Islet of Langerhans (tissue), 1 donor: ENCODE measurements around the gene RPL37A.
A peak's percentile ranks its signal among the peaks of the same experiment; 100 is the strongest.

Experiments used
- FAIRE-seq: peaks from one replicate; lab custom pipeline; 2011; peaks lifted over from hg19 to GRCh38; lab: Jason Lieb, UNC

The RPL37A gene

GRCh38 chr2:216498379-216499352 lies at the start of gene RPL37A:
Gene RPL37A (plus strand): TSS chr2:216498844. CDS start chr2:216498875, 31 bp downstream.
- FAIRE-seq = peak; percentile 47

- FAIRE-seq = no peak
Observed at GRCh38 chr2:216450346-216450745, 48.3 kb upstream of the RPL37A start.

GRCh38 chr2:216450784-216451183 lies 47.9 kb upstream of the RPL37A start:
- no peak for FAIRE-seq

GRCh38 chr2:216453955-216454614 lies 44.6 kb upstream of the RPL37A start:
- FAIRE-seq = no peak

GRCh38 chr2:216463148-216463547 lies 35.5 kb upstream of the RPL37A start:
- no peak for FAIRE-seq

GRCh38 chr2:216464104-216464720 lies 34.4 kb upstream of the RPL37A start:
- no peak for FAIRE-seq

- no peak for FAIRE-seq
Observed at GRCh38 chr2:216465579-216466195, 33.0 kb upstream of the RPL37A start.

GRCh38 chr2:216467845-216468244 lies 30.8 kb upstream of the RPL37A start:
- no peak for FAIRE-seq

GRCh38 chr2:216469661-216470060 lies 29.0 kb upstream of the RPL37A start:
- no peak for FAIRE-seq

- FAIRE-seq = no peak
Observed at GRCh38 chr2:216473187-216473586, 25.5 kb upstream of the RPL37A start.

GRCh38 chr2:216474925-216475670 lies 23.5 kb upstream of the RPL37A start:
- no peak for FAIRE-seq

- FAIRE-seq = no peak
Observed at GRCh38 chr2:216475767-216476166, 22.9 kb upstream of the RPL37A start.

GRCh38 chr2:216477283-216478035 lies 21.2 kb upstream of the RPL37A start:
- no peak for FAIRE-seq

- no peak for FAIRE-seq
Observed at GRCh38 chr2:216478151-216478550, 20.5 kb upstream of the RPL37A start.

GRCh38 chr2:216478791-216479190 lies 19.9 kb upstream of the RPL37A start:
- no peak for FAIRE-seq

- FAIRE-seq = no peak
Observed at GRCh38 chr2:216480221-216480620, 18.4 kb upstream of the RPL37A start.

GRCh38 chr2:216482640-216483039 lies 16.0 kb upstream of the RPL37A start:
- FAIRE-seq = no peak

GRCh38 chr2:216485237-216485636 lies 13.4 kb upstream of the RPL37A start:
- FAIRE-seq = no peak

GRCh38 chr2:216485745-216486144 lies 12.9 kb upstream of the RPL37A start:
- no peak for FAIRE-seq

- no peak for FAIRE-seq
Observed at GRCh38 chr2:216486271-216486670, 12.4 kb upstream of the RPL37A start.

GRCh38 chr2:216486708-216487107 lies 11.9 kb upstream of the RPL37A start:
- FAIRE-seq = no peak
